Right lobe of liver (tissue), 4 donors: ENCODE data around the gene CREB3L2.

Experiments
- CTCF ChIP-seq, 4 donors: fragments of 200-600 bp in 3 of 4; fragments of 450-650 bp in 1 of 4; IDR thresholded peaks; one replicate each; pipeline versions ENCODE4 v1.5.1 to v1.8.0; 2016 to 2022; ENCODE audit warnings: antibody characterized with exemption in 4 of 4, mild to moderate bottlenecking in 2 of 4
- POLR2A ChIP-seq: fragments of 450-650 bp; IDR thresholded peaks from one replicate; pipeline ENCODE4 v1.6.1; 2017; ENCODE audit warnings: antibody characterized with exemption, mild to moderate bottlenecking
- donor health status: DM: no; HTN: no; CAD: no.
- donor health status: DM: no; HTN: no; CAD: no.
- donor health status: DM: no; HTN: yes; CAD: no.

DNA sequence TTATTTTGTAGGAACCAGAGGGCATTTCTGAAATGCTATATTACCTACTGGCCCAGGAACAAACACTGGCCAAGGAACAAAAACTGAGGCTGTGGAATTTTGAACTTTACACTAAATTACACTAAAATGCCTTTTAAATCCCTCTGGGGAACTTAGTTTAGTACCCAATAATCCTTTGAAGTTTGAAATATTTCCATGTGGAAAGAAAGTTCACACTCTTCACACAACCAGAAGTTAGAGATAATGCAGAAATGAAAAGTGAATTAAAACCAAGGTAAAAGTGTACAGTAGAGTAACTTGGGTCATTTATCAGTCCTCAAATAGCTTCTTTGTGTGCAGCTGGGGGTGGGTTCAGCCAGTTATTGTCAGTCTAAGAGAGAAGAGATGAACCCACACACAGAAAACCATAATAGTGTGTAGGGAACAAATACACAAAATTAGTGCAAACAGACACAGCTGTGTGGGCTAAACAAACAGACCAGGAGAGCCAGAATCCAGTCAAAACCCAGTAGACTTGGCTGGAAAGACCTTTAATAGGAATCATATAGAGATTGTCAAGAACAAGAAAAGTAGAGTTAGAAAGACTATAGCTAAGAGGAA lies 108.6 kb downstream of the CREB3L2 start:
- TF ChIP-seq CTCF (IDR thresholded peaks at IDR 0.05) (no peak), POLR2A (no peak)
